Measurements from ENCODE around the gene FRMD4A.

The FRMD4A gene

DNA sequence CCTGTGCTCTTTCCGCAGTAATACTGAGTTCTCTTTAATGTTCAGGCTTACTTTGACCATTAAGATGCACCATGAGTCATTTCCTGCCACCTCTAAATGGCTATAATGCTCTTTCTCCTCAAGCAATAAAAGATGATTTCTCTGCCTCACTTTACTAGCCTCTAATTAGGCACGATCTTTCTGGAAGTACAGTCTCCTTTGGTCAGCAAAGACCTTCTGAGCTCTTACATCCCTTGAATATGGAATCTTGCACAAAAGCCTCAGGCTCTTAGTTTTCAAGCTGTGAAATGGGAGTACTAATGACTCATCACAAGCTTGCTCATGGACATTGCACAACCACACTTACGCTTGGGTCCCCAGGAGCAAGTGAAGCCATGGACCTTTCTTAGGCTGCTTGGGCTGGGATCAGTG, 85.9 kb downstream of the FRMD4A start:
- Histone ChIP-seq H3K27ac (replicated peaks; ENCODE audit: low read length) (no peak overlapping the region), H2BK15ac (ENCODE audit: low read length) (no peak overlapping the region), H2BK12ac (ENCODE audit: low read length) (no peak overlapping the region), H2BK5ac (ENCODE audit: low read length) (no peak overlapping the region), H2AK5ac (ENCODE audit: low read depth, low read length) (no peak overlapping the region), H3K18ac (ENCODE audit: low read length) (no peak overlapping the region), H4K91ac (ENCODE audit: low read depth, low read length, poor library complexity) (no peak overlapping the region), H3K79me1 (ENCODE audit: low read depth, low read length) (no peaks in the 10 kb centered on the region), H4K8ac (ENCODE audit: low read depth, low read length) (no peak overlapping the region), H2AFZ (ENCODE audit: low read length) (no peak overlapping the region), H3K4me2 (ENCODE audit: insufficient read depth, low read length, poor library complexity, severe bottlenecking) (no peak overlapping the region), H3K14ac (ENCODE audit: low read length) (no peak overlapping the region), H3K9ac (ENCODE audit: low read depth, low read length, poor library complexity) (no peak overlapping the region), H3K4me1 (ENCODE audit: control insufficient read depth in 2 of 2, insufficient read depth in 1 of 2, low read depth in 1 of 2, low read length in 2 of 2) (peaks cover 5 to 7% of the 10 kb centered on the region in 2 donors), H3K4ac (ENCODE audit: low read length) (no peak overlapping the region), H3K36me3 (replicated peaks in 1 of 2; ENCODE audit: control insufficient read depth in 2 of 2, insufficient read depth in 2 of 2, low read length in 2 of 2) (no peaks in the 10 kb centered on the region), H3K23ac (ENCODE audit: low read depth, low read length, poor library complexity) (no peak overlapping the region), H2BK120ac (ENCODE audit: low read depth, low read length) (no peak overlapping the region), H3K27me3 (ENCODE audit: control insufficient read depth in 3 of 3, insufficient read depth in 3 of 3, low read depth in 1 of 3, low read length in 3 of 3) (peaks cover 0 to 2% (median 0%) of the 10 kb centered on the region in 3 experiments), H3K4me3 (ENCODE audit: low read length in 2 of 2) (no peak overlapping the region), H3K9me3 (replicated peaks in 1 of 2; ENCODE audit: control insufficient read depth in 2 of 2, insufficient read depth in 1 of 2, low read depth in 1 of 2, low read length in 2 of 2) (no peaks in the 10 kb centered on the region)
- no CpG with 5 or more reads among the region's 3 CpGs for WGBS, 2 donors (ENCODE audit: extremely low coverage in 2 of 2, insufficient read length in 2 of 2, insufficient replicate concordance in 1 of 2)
- no peak for DNase-seq (ENCODE audit: low spot score)

DNA sequence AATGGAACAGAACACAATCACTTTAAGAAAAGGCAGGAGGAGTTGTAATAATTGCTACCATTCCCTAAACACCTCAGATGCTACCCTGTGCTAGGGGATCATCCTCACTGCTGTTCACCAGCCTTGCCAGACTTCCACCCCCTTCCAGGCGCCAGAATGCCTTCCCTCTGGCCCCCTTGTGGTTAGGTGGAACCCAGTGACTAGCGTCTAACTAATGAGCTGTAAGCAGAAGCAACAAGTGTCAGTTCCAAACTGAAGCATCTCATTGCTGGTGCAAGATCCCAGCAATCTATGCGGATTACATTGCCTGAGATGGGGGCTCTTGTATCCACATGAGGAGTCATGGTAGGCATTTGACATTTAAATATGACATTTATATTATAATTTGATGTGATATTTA, 86.6 kb downstream of the FRMD4A start:
- Histone ChIP-seq H3K9me3 (replicated peaks in 1 of 2; ENCODE audit: control insufficient read depth in 2 of 2, insufficient read depth in 1 of 2, low read depth in 1 of 2, low read length in 2 of 2) (no peaks in the 10 kb centered on the region), H3K14ac (ENCODE audit: low read length) (no peak overlapping the region), H2BK12ac (ENCODE audit: low read length) (no peak overlapping the region), H3K27me3 (ENCODE audit: control insufficient read depth in 3 of 3, insufficient read depth in 3 of 3, low read depth in 1 of 3, low read length in 3 of 3) (peaks cover 0 to 2% (median 0%) of the 10 kb centered on the region in 3 experiments), H3K79me1 (ENCODE audit: low read depth, low read length) (no peaks in the 10 kb centered on the region), H3K36me3 (replicated peaks in 1 of 2; ENCODE audit: control insufficient read depth in 2 of 2, insufficient read depth in 2 of 2, low read length in 2 of 2) (no peaks in the 10 kb centered on the region), H3K9ac (ENCODE audit: low read depth, low read length, poor library complexity) (no peak overlapping the region), H3K4ac (ENCODE audit: low read length) (no peak overlapping the region), H2BK120ac (ENCODE audit: low read depth, low read length) (no peak overlapping the region), H3K4me3 (ENCODE audit: low read length in 2 of 2) (no peak overlapping the region), H2BK5ac (ENCODE audit: low read length) (no peak overlapping the region), H3K23ac (ENCODE audit: low read depth, low read length, poor library complexity) (no peak overlapping the region), H2BK15ac (ENCODE audit: low read length) (no peak overlapping the region), H4K8ac (ENCODE audit: low read depth, low read length) (no peak overlapping the region), H2AFZ (ENCODE audit: low read length) (no peak overlapping the region), H3K4me2 (ENCODE audit: insufficient read depth, low read length, poor library complexity, severe bottlenecking) (no peak overlapping the region), H3K27ac (replicated peaks; ENCODE audit: low read length) (no peak overlapping the region), H3K18ac (ENCODE audit: low read length) (no peak overlapping the region), H3K4me1 (ENCODE audit: control insufficient read depth in 2 of 2, insufficient read depth in 1 of 2, low read depth in 1 of 2, low read length in 2 of 2) (peaks cover 5 to 8% of the 10 kb centered on the region in 2 donors), H4K91ac (ENCODE audit: low read depth, low read length, poor library complexity) (no peak overlapping the region), H2AK5ac (ENCODE audit: low read depth, low read length) (no peak overlapping the region)
- WGBS, 2 donors (ENCODE audit: extremely low coverage in 2 of 2, insufficient read length in 2 of 2, insufficient replicate concordance in 1 of 2) = no CpG with 5 or more reads among the region's 3 CpGs
- no peak for DNase-seq (ENCODE audit: low spot score)

DNA sequence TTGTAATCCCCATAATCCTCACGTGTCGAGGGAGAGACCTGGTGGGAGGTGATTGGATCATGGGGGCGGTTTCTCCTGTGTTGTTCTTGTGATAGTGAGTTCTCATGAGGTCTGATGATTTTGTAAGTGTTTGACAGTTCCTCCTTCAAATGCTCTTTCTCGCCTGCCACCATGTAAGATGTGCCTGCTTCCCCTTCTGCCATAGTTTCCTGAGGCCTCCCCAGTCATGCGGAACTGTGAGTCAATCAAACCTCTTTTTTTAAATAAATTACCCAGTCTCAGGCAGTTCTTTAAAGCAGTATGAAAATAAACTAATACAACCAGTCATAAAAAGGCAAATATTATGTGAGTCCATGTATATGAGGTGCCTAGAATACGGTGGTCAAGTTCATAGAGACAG, 87.5 kb downstream of the FRMD4A start:
- DNase-seq (ENCODE audit: low spot score) = no peak
- H3K18ac ChIP-seq (ENCODE audit: low read length) = no peak overlapping the region
- H3K4me3 ChIP-seq (ENCODE audit: low read length in 2 of 2) = no peak overlapping the region
- no peak overlapping the region for H3K4ac ChIP-seq (ENCODE audit: low read length)
- H2BK5ac ChIP-seq (ENCODE audit: low read length) = no peak overlapping the region
- H2BK12ac ChIP-seq (ENCODE audit: low read length) = no peak overlapping the region
- H4K8ac ChIP-seq (ENCODE audit: low read depth, low read length) = no peak overlapping the region
- H3K23ac ChIP-seq (ENCODE audit: low read depth, low read length, poor library complexity) = no peak overlapping the region
- H3K27ac ChIP-seq (replicated peaks; ENCODE audit: low read length) = no peak overlapping the region
- no peak overlapping the region for H2AFZ ChIP-seq (ENCODE audit: low read length)
- WGBS, 2 donors (ENCODE audit: extremely low coverage in 2 of 2, insufficient read length in 2 of 2, insufficient replicate concordance in 1 of 2) = no CpG with 5 or more reads among the region's 6 CpGs
- peaks cover 0 to 2% (median 0%) of the 10 kb centered on the region in 3 experiments for H3K27me3 ChIP-seq (ENCODE audit: control insufficient read depth in 3 of 3, insufficient read depth in 3 of 3, low read depth in 1 of 3, low read length in 3 of 3)
- no peak overlapping the region for H2BK120ac ChIP-seq (ENCODE audit: low read depth, low read length)
- H4K91ac ChIP-seq (ENCODE audit: low read depth, low read length, poor library complexity) = no peak overlapping the region
- H3K4me2 ChIP-seq (ENCODE audit: insufficient read depth, low read length, poor library complexity, severe bottlenecking) = no peak overlapping the region
- H3K14ac ChIP-seq (ENCODE audit: low read length) = no peak overlapping the region
- no peak overlapping the region for H2BK15ac ChIP-seq (ENCODE audit: low read length)
- H3K9ac ChIP-seq (ENCODE audit: low read depth, low read length, poor library complexity) = no peak overlapping the region
- H2AK5ac ChIP-seq (ENCODE audit: low read depth, low read length) = no peak overlapping the region
- no peaks in the 10 kb centered on the region for H3K9me3 ChIP-seq (replicated peaks in 1 of 2; ENCODE audit: control insufficient read depth in 2 of 2, insufficient read depth in 1 of 2, low read depth in 1 of 2, low read length in 2 of 2)
- H3K79me1 ChIP-seq (ENCODE audit: low read depth, low read length) = no peaks in the 10 kb centered on the region
- H3K36me3 ChIP-seq (replicated peaks in 1 of 2; ENCODE audit: control insufficient read depth in 2 of 2, insufficient read depth in 2 of 2, low read length in 2 of 2) = no peaks in the 10 kb centered on the region
- peaks cover 5 to 8% of the 10 kb centered on the region in 2 donors for H3K4me1 ChIP-seq (ENCODE audit: control insufficient read depth in 2 of 2, insufficient read depth in 1 of 2, low read depth in 1 of 2, low read length in 2 of 2)

DNA sequence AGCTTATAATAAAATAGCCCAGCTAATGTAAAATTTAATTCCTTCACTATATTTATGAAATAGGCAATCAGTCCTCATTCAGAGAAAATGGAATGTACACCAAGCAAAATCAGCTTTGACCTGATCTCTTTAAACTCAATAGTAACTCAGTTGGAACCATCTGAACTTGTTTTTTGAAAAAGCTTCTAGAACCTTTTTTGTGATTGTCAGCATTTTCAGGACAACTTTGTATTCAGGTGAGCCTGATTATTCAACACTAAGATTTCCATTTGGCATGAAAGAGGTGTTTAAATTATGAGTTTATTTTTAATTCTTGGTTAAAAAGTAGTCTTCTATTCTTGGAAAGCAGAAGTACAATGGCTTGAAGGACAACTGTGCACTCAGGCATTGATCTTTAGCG, 89.5 kb downstream of the FRMD4A start:
- Histone ChIP-seq H2BK15ac (ENCODE audit: low read length) (no peak overlapping the region), H4K91ac (ENCODE audit: low read depth, low read length, poor library complexity) (no peak overlapping the region), H3K79me1 (ENCODE audit: low read depth, low read length) (no peaks in the 10 kb centered on the region), H2BK120ac (ENCODE audit: low read depth, low read length) (no peak overlapping the region), H3K9me3 (replicated peaks in 1 of 2; ENCODE audit: control insufficient read depth in 2 of 2, insufficient read depth in 1 of 2, low read depth in 1 of 2, low read length in 2 of 2) (peaks cover 0 to 2% of the 10 kb centered on the region in 2 donors), H2AK5ac (ENCODE audit: low read depth, low read length) (no peak overlapping the region), H3K4me2 (ENCODE audit: insufficient read depth, low read length, poor library complexity, severe bottlenecking) (no peak overlapping the region), H3K4me3 (ENCODE audit: low read length in 2 of 2) (no peak overlapping the region), H2AFZ (ENCODE audit: low read length) (no peak overlapping the region), H3K27me3 (ENCODE audit: control insufficient read depth in 3 of 3, insufficient read depth in 3 of 3, low read depth in 1 of 3, low read length in 3 of 3) (peaks cover 0 to 2% (median 0%) of the 10 kb centered on the region in 3 experiments), H4K8ac (ENCODE audit: low read depth, low read length) (no peak overlapping the region), H3K18ac (ENCODE audit: low read length) (no peak overlapping the region), H3K36me3 (replicated peaks in 1 of 2; ENCODE audit: control insufficient read depth in 2 of 2, insufficient read depth in 2 of 2, low read length in 2 of 2) (no peaks in the 10 kb centered on the region), H3K4ac (ENCODE audit: low read length) (no peak overlapping the region), H3K14ac (ENCODE audit: low read length) (no peak overlapping the region), H3K27ac (replicated peaks; ENCODE audit: low read length) (no peak overlapping the region), H3K23ac (ENCODE audit: low read depth, low read length, poor library complexity) (no peak overlapping the region), H3K4me1 (ENCODE audit: control insufficient read depth in 2 of 2, insufficient read depth in 1 of 2, low read depth in 1 of 2, low read length in 2 of 2) (peaks cover 5 to 8% of the 10 kb centered on the region in 2 donors), H3K9ac (ENCODE audit: low read depth, low read length, poor library complexity) (no peak overlapping the region), H2BK5ac (ENCODE audit: low read length) (no peak overlapping the region), H2BK12ac (ENCODE audit: low read length) (no peak overlapping the region)
- DNase-seq (ENCODE audit: low spot score) = no peak
- WGBS, 2 donors (ENCODE audit: extremely low coverage in 2 of 2, insufficient read length in 2 of 2, insufficient replicate concordance in 1 of 2) = no CpG with 5 or more reads among the region's 1 CpG

Data from neuronal stem cell (in vitro differentiated cells).